RKO (cell line): ENCODE results near the gene TSC22D1.

Experiments used
- DNase-seq: peaks from one replicate; pipeline ENCODE4 v3.0.0-alpha.2; 2016; ENCODE audit warnings: low spot score

The TSC22D1 gene

DNA sequence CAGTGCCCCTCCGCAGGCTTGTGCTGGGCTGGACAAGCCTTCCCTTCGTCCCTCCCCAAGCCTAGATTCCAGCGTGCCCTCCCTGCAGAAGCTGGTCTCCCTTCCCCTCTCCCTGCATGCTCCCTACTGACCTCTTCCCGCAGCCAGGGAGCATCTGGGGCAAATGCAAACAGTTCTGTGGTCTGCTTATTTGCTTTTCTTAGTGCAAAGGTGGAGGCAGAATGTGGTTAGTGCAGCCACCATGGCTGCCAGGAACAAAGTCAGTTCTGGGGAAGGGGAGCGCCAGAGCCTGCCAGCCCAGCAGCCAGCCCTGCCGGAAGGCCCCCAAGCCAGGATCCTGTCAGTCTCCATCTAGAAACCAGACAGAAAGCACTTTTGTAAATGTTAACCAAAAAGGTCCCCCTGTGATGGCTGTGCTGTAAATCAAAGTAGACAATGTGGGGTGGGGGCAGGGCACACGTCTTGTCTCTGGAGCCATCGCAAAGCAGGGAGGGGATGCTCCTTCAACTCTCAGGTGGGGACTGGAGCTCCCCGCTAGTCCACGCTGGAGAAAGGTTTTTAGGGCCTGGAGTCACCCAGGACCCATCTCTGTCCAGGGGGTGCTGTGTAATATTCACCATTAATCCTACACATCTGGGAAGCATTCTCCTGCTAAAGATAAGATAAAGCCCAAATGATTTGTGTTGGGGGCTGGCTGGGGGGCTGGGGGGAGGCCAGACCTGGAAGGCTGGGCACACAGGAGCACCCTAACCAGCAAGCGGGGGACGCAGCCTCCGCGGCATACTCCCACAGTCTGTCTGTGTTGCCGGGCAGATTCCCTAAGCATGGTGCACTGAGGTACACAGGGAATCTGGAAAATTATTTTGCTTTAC, 171.6 kb downstream of the TSC22D1 start:
- DNase-seq, result no peak

DNA sequence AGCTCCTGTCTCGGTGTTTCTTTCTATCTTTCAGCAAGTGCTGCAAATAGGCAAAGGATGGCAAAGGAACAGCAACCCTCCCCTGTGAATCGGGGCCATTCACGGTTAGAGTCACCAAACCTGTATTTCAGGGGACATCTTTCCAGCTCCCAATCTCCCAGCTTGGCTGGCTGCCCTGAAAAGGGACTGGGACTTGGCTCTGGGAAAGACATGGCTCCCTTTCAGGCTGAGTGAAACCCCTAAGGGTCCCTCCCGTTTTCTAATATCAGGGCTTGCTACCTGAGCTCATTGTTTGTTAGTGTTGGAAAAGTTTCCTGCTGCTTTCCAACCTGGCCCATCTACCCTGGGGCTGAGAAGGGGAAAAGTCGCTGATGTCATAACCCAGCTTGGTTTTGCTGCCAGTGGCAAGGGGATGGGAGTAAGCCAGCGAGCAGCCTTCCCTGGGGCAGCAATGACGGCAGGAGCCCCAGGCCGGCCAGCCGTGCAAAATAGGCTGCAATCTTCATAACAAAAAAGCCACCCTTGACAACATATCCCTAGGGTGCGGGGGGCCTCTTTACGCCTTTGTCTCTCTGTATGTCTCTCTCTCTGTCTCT, 172.6 kb downstream of the TSC22D1 start:
- DNase-seq, result no peak

DNA sequence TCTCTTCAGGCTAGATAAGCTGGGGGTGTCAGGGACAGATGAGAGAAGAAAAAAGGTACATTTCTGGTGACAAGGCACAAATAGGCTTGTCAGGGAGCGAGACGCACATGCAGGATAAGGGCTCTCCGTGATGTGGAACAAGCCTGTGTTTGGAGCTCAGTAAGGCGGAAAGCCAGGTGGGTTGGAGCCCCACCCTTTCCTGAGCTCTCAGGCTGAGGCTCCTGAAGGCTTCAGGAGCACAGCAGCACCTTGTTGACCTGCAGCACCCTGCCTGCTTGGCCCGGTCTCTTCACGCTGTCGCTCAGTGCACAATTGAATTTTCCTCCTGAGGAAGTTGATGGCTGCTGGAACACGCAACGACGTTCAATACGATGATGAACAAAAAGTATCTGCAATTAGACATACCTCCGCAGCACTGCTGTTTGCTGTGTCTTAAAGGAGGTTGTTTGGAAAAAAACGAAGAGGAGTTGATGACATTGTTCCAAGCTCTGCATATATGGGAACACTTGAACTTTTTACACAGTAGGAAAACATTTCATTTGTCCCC, 173.2 kb downstream of the TSC22D1 start:
- no peak for DNase-seq

DNA sequence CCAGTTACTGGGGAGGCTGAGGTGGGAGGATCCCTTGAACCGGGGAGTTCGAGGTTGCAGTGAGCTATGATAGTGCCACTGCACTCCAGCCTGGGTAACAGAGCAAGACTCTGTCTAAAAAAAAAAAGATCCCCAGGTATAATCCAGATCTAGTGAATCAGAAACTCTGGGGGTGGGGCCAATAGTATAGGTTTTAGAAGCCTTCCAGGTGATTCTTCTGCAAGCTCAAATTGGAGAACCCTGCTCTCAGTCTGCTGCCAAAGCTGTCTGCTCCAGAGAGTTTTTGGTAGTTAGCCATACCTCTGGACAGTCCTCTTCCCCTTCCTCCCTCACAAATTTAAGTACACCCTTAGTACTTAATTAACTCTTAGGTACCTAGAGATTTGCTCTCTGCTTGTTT, 174.6 kb downstream of the TSC22D1 start:
- DNase-seq, result no peak

DNA sequence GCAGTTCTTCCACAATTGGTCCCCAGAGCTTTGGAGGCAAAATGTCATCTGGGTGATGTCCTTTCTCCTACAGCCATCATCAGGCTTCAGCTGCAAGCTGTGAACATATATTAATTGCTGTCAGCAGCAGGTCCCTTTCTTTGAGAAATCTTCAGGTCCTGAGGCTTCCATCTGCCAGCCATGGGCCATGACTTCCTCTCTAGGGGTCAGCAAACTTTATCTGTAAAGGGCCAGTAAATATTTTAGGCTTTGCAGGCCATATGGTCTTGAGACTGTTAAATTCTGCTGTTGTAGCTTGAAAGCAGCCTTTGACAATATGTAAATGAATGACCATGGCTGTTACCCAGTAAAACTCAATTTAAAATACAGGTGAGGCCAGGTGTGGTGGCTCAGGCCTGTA, 175.4 kb downstream of the TSC22D1 start:
- no peak for DNase-seq

DNA sequence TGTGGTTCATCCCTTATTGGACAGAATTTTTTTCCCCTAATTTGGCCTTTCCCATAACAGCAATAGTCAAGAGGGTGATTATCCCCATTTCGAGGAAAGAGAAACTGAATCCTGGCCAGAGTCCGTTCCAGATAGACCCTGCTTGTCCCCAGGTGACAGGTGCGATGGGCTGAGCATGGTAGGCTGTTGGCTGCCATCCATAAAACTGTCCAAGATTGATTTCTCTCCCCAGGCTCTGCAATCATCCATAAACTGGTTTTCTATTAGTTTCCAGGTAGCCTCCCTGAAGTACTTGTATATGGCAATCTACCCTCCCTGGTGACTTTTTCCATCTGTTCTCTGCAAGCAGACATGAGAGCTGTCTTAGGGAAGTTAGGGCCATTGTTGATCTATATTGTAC, 177.1 kb downstream of the TSC22D1 start:
- DNase-seq, result no peak

DNA sequence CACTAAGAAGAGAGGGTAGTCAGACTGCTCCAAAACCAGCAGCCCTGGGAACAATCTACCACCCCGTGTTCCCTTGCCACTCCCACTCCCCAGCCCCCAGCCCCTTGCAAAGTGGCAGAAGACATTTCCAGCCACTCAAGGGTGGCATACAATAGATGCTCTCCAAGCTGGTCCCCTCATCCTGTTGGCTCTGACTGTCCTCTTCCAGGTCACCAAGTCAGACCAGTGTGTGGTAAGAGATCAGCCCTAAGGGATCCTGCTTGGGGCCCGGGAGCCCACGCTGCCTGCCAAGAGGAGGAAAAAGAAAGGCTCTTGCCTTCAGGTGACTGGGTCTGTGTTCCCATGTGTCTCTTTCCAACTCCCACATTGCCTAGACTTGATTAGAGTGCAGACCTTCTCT, 177.5 kb downstream of the TSC22D1 start:
- DNase-seq, result no peak

DNA sequence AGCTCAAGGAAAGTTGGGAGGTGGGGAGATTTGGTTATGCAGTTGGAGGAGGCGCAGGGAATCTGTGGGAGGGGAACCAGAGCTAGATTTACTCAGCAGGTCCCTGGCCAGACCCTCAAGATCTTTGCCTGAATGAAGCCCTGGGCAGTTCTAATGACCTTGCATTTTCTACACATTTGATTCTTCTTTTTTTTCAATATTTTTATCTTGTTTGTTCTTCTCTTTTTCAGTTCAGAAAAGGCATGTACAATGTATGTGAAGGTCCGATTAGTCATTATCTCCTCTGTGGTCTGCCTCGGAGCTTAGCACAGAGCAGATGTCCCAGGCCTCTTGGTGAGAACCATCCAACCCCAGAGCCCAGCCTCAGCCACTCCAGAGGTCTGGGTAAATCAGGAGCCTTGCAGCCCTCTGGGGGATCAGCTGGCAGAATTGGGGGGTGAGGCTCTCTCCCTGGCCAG, 178.3 kb downstream of the TSC22D1 start:
- DNase-seq, result no peak

DNA sequence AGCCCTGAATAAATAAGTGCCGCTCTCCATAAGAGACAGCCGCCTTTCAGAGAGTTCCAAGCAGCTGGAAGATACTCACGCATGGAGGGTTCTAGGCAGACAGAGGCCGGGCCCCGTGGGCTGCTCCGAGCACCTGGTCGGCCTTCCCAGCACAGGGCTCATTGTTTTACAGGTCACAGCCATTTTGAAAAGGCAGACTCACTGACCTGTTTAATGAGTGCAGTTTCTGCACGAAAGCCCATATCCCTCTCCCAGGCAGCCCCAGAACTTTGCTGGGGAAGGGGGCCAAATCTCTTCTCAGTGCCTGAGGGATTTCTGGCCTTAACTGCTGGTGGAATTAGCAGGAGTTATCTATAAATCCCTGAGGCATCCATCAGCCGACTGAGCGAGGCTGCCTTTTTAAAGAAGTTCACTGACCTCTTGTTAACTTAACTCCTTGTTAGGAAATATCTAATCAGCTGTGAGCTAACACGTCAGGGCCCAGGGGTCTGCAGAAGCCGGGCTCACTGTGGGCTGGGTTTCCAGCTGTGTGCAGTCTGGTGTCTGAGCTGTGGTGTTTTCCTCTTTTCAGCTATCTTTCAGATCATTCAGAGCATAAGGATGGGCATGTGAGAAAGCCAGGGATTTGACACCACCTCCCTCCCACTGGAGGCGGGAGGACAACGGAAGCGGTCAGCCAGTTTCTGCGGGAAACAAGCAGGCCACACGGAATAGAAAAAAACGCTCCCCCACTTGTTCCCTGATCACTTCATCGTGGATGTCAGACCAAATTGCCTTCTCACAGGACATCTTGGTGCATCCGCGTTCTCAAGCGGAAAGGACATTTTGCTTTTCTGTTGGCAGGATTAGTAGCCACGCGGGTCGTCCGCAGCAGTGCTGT, 179.2 kb downstream of the TSC22D1 start:
- DNase-seq, result no peak

DNA sequence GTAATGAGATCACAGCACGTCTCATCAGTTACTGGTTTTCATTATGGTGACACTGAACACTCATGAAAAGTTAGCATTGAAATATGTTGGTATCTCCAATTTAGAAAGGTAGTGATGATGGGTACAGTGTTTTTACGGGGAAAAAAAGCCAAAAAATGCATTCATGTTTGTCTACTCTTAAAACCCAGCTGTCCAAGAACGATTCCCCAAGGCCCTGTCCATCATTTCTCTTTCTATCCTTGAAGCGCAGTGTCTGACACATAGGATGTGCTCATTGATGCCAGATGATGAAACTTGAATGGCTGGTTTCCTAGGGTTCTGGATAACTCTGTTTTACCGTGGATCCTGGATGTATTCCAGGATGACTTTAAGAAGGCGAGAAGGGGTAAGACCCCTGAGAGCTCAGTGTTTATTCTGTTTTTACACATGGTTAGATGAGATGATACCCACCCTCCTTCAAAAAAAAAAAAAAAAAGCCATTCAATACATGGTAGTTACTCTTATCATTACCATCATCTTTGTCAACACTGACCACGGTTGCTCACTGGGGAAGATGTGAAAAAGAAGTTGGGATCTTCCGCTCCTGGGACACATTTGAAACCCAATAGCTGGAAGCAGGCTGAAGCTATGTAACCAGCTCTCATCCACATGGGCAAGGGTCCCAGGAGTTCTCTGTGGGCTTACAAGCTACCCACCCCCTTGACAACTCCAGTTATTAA, 180.0 kb downstream of the TSC22D1 start:
- no peak for DNase-seq

DNA sequence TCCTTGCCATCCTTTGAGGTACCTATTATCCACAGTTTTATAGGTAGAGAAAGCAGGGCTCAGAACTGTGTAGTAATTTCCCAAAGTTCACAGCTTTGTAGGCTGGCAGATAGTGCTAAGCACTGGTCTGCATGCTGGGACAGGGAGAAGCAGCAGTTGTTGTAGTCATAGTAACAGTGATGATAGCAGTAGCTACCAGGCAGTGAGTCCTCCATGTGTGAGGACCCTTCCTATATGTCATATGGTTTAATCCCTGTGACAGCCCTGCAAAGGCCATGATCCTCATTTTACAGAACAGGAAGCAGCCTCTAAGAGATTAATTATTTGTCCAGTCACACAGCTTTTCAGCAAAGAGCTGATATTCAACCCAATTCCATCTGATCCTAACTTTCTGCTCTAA, 181.5 kb downstream of the TSC22D1 start:
- DNase-seq, result no peak

DNA sequence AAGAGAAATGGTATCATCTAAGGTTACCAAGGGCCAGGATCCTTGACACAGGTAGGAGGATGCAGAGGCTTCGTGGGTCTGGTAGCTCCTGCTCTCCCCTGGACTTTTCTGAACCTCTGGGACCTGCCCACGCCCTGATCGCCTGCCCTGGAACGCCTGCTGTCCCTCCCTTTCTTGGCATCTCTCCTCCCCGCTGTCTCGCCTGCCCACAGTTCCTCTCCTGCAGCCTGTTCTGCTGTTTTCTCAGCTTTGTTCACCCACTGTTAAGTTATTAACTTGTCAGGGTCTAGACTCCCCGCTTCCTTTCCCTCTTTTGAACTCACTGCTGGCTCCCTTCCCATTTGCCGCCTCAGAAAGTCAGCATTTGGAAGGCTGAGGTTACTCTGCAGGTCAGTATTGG, 182.7 kb downstream of the TSC22D1 start:
- no peak for DNase-seq

DNA sequence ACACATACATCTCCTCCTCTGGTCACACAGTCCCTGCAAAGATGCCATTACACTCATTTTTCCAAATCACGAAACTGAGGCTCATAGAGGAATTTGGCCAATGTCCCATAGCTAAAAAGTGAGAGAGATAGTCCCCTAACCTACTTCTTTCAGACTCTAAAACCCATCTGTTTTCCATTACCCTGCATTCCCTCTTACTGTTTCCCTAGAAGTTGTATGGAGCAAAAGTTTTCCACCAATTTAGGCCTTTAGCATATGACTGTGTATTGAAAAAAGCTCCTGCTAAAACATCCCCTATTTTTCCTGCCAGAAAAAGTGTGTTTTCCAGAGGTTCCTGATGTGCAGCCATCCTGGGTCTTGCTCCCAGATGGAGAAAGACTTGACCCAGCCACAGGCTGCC, 186.3 kb downstream of the TSC22D1 start:
- DNase-seq, result no peak

DNA sequence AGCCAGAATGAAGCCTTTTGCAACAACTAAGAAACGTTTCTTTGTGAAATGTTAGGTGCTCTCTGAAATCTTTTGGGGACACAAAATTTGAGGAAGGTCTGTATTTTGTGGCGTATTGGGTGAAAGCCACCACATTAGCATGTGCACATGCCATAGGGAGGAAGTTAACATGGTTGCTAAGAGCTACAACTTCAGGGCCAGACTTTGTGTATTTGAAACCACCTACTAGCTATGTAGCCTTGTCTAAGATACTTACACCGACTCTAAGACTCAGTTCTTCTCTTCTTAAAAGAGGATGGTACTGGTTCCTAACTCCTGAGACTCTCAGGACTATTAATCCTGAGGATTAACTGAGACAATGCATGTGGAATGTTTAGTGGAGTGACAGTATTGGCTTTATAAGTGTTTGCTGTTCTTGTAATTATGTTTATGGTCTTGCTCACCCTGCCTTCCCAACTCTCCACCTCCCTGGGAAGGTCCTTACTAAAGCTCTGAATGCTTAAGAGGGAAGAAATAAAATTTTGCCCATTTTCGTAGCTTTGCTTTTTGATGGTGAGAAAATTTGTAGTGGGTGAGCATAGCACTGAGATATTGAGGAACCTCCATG, 187.0 kb downstream of the TSC22D1 start:
- no peak for DNase-seq

DNA sequence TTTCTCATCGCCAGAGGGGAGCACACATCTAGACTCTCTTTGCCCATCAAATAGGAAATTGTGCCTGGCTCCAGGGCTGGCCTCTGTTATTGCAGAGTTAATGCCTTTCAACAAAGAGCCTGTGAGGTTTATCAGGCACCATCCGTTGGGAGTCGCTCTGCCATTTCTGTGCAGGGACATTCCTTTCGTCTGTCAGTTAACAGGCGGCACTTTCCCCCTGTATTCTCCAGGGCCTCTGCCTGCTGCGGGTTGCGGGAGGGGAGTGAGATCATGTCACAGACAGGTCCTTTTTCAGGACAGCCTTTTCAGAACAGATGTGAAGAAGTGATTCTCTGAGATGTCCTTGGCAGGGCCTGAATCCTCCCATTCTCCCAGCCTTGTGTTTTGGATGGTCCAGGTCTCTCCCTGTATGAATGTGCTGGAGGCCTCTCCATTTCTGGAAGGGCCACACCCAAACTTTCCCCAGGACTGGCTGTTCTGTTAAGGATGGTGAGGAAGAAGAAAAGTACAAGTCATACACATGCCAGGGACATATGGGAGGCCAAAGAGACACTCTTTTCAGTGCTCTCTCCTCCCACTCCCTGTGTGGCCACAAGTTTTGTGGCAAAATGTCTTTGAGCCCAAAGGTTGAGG, 187.6 kb downstream of the TSC22D1 start:
- DNase-seq, result no peak

DNA sequence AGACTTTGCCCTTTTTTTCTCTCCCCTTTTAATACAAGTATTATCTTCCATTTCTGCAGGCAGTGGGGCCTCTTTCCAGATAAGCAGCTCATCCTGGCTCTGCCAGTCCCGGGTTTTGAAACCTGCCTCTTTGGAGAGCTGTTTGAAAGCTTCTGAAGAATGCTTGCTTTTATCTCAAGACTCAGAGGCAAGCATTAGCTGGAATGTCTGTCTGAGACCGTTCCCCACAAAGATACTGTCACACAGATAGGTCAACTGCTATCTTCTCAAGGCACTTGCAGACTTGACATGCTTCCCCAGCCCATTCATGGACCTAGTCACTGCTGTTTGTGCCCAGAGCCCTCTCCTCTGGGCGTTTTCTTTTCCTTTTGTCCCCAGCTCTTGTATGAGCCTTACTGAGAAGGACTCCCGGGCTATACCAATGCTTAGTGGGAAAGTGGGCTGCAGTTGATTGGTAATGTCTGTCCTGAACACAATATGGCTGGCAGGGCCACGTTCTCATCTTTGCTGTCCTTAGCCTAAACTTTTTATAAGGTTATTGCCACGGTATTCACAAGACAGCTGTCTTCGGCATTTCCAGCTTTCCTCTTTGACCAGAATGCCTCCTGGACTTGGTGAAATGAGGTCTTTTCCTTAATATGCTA, 189.1 kb downstream of the TSC22D1 start:
- no peak for DNase-seq

DNA sequence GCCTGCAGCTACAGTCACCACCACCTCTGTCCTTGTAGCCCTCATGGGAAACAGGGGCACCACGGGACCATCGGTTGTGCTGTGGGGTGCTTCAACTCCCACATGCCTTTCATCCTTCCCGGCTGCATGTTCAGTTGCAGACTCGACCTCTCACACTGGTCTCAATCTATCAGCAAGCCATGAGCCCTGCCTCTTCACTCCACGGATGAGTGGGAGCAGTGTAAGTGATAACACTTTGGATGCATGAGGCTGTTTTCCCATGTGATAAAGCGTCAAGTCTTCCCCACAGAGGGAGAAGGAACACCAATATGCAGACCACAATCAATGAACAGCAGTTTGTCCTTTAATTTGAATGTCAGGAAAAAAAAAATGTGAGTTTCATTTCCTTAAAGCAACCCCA, 190.3 kb downstream of the TSC22D1 start:
- no peak for DNase-seq

DNA sequence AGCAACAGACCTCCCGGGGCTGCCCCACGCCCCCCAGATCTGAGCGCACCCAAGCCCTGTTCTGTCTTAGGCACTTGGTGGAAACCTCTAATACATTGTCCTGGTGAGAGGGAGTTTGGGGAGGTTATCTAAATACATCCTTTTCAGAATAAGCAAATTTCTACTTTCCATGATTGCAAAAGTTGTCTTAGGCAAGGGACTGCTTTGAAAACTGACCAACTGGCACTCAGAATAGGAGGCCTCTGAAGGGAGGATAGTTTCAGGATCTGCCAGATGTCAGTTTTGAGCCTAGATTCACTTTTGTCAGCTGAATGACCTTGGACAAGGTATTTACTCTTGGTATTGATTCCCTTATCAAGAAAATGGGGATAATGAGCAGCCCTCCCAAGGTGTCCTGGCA, 190.7 kb downstream of the TSC22D1 start:
- no peak for DNase-seq

DNA sequence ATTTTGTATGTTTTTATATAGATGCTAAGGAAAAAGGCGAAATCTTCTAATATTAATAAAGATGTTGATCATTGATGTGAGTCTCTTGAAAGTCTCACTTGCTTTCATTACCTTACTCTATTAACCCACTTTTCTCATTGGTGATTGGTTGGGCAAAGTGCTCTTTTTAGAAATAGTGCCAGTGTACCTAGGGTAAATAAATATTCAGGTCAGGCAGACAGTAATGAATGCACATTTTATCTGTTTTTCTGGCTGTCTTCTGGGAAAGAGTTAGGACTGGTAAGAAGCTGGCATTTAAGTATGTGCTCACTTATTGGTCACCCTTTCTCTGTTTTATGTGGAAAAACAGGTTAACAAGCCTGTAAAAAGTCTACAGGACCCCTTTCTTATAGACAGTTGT, 191.4 kb downstream of the TSC22D1 start:
- DNase-seq, result no peak

DNA sequence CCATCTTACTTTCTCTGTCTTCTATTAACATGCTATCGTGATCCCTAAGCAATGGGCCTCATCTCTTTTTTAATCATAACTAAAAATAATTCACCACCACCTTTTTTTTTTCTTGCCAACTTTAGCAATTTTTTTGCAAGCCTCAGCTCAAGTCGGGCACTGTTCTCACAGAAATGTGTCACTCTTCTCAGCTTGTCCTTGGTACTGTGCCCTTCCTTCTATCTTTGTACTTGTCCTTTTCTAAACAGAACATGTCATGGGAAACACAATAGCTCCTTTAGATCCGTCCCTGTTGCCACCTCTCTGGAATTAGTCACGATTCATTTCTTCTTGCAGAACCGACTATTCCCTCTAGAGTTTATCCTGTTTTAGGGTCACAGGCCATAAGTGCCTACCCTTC, 192.2 kb downstream of the TSC22D1 start:
- no peak for DNase-seq
